Gastroesophageal sphincter (tissue), 3 donors: ENCODE measurements around the gene UNC13B.

Source experiments
- CTCF ChIP-seq, 4 experiments: fragments of 200-600 bp in 2 of 4; fragments of 450-650 bp in 2 of 4; sonication (generic) in 1 of 4; IDR thresholded peaks; one replicate each; pipeline ENCODE4 v1.5.1; 2017 to 2019; ENCODE audit warnings: antibody characterized with exemption in 4 of 4, mild to moderate bottlenecking in 2 of 4, moderate library complexity in 2 of 4
- EP300 ChIP-seq: sonication (generic); formaldehyde crosslinking; IDR thresholded peaks from one replicate; pipeline ENCODE4 v1.6.1; 2017; ENCODE audit warnings: antibody characterized with exemption, mild to moderate bottlenecking
- POLR2A ChIP-seq, 2 donors: fragments of 450-650 bp; IDR thresholded peaks; one replicate each; pipeline ENCODE4 v1.6.1; 2017; ENCODE audit warnings: antibody characterized with exemption in 2 of 2, mild to moderate bottlenecking in 2 of 2, moderate library complexity in 1 of 2
- POLR2AphosphoS5 ChIP-seq: sonication (generic); formaldehyde crosslinking; IDR thresholded peaks from one replicate; pipeline ENCODE4 v1.6.1; 2017; ENCODE audit warnings: antibody characterized with exemption

GRCh38 chr9:35295369-35296036, 133.7 kb downstream of the UNC13B start:
- TF ChIP-seq CTCF (IDR thresholded peaks at IDR 0.05) (no peak), POLR2A (IDR thresholded peaks at IDR 0.05) (no peak), POLR2AphosphoS5 (no peak), EP300 (no peak)
